ENCODE results near the gene TNS2. TPM values are rescaled to one million over a fixed set of nuclear protein-coding genes. Genes with fewer than 3 reads are reported as not detected.
"Not testable (repeated sequence)": the region's sequence is repeated elsewhere in the genome, so short reads cannot be mapped to it uniquely, and the experiment has no call there.

Gene TNS2
- total and polyA plus RNA-seq, 2 donors (not counting 1 experiment from before 2014, with no cell fraction given) = 0.60 to 1.3 TPM

GRCh38 chr12:53031616-53032015, 18.2 kb upstream of the TNS2 start:
- POLR2A ChIA-PET = no interaction called here

GRCh38 chr12:53033832-53034231, 16.0 kb upstream of the TNS2 start:
- H3K4me1 Mint-ChIP-seq; H3K27ac ChIP-seq (ENCODE audit: low read length in 2 of 2); H3K4me2 ChIP-seq (replicated peaks; ENCODE audit: low read depth, low read length, poor library complexity, severe bottlenecking); CTCF ChIA-PET; H3K27me3 ChIP-seq (replicated peaks in 1 of 4; ENCODE audit: control extremely low read depth in 1 of 4, control insufficient read depth in 3 of 4, insufficient read depth in 4 of 4, low read length in 3 of 4); H3K4me3 Mint-ChIP-seq; H3K27ac Mint-ChIP-seq; ATAC-seq (ENCODE audit: low read depth); intact Hi-C loops (cut with micrococcal nuclease); H2AFZ ChIP-seq (ENCODE audit: insufficient read depth, low read depth, low read length, poor library complexity, severe bottlenecking); H3K4me3 ChIP-seq (ENCODE audit: control extremely low read depth in 1 of 5, extremely low read depth in 1 of 5, insufficient read depth in 1 of 5, low read depth in 2 of 5, low read length in 4 of 5); H3K9ac ChIP-seq (ENCODE audit: low read length); H3K27me3 Mint-ChIP-seq; H3K79me2 ChIP-seq (ENCODE audit: control insufficient read depth, insufficient read depth, low read length); H3K9me3 ChIP-seq (ENCODE audit: control extremely low read depth in 1 of 3, control insufficient read depth in 2 of 3, insufficient read depth in 1 of 3, low read length in 2 of 3); H3K9me3 Mint-ChIP-seq (ENCODE audit: insufficient read depth); DNase-seq; H3K4me1 ChIP-seq (ENCODE audit: control insufficient read depth in 2 of 2, insufficient read depth in 2 of 2, low read length in 2 of 2): not testable (repeated sequence)
- H4K20me1 ChIP-seq (ENCODE audit: control insufficient read depth, insufficient read depth, low read length, poor library complexity, severe bottlenecking) = peaks cover 18% of the 10 kb centered on the region
- POLR2A ChIA-PET = interaction anchor here (0.6 kb wide), 1 partner anchor 10 kb away, joined by 3 read pairs; no protein-coding TSS in a partner anchor
- WGBS (ENCODE audit: insufficient coverage) = 95% methylated on average over 8 of the region's 10 CpGs
- H3K36me3 ChIP-seq (replicated peaks in 1 of 2; ENCODE audit: control extremely low read depth in 1 of 2, control insufficient read depth in 1 of 2, extremely low read depth in 1 of 2, insufficient read depth in 2 of 2, low read length in 1 of 2) = peaks cover 21 to 80% of the 10 kb centered on the region in 2 experiments

More at GRCh38 chr12:53031616-53032015, 18.2 kb upstream of the TNS2 start:
- TF ChIP-seq EZH2 (IDR thresholded peaks at IDR 0.05; ENCODE audit: borderline replicate concordance, insufficient read depth, low read depth, low read length, poor library complexity, severe bottlenecking) (no peak), CTCF (IDR thresholded peaks at IDR 0.05) (no peak)
- Mint-ChIP-seq H3K4me3 (no peak overlapping the region), H3K27me3 (no peaks in the 10 kb centered on the region), H3K9me3 (ENCODE audit: insufficient read depth) (no peaks in the 10 kb centered on the region), H3K27ac (no peak overlapping the region), H3K4me1 (no peaks in the 10 kb centered on the region)
- Histone ChIP-seq H3K27ac (ENCODE audit: low read length in 2 of 2) (no peak overlapping the region), H3K9ac (ENCODE audit: low read length) (no peak overlapping the region), H3K79me2 (ENCODE audit: control insufficient read depth, insufficient read depth, low read length) (peaks cover 6% of the 10 kb centered on the region), H2AFZ (ENCODE audit: insufficient read depth, low read depth, low read length, poor library complexity, severe bottlenecking) (no peak overlapping the region), H4K20me1 (ENCODE audit: control insufficient read depth, insufficient read depth, low read length, poor library complexity, severe bottlenecking) (peaks cover 20% of the 10 kb centered on the region), H3K4me1 (ENCODE audit: control insufficient read depth in 2 of 2, insufficient read depth in 2 of 2, low read length in 2 of 2) (no peaks in the 10 kb centered on the region), H3K9me3 (ENCODE audit: control extremely low read depth in 1 of 3, control insufficient read depth in 2 of 3, insufficient read depth in 1 of 3, low read length in 2 of 3) (no peaks in the 10 kb centered on the region), H3K27me3 (replicated peaks in 1 of 4; ENCODE audit: control extremely low read depth in 1 of 4, control insufficient read depth in 3 of 4, insufficient read depth in 4 of 4, low read length in 3 of 4) (no peaks in the 10 kb centered on the region), H3K4me2 (replicated peaks; ENCODE audit: low read depth, low read length, poor library complexity, severe bottlenecking) (no peak overlapping the region), H3K36me3 (replicated peaks in 1 of 2; ENCODE audit: control extremely low read depth in 1 of 2, control insufficient read depth in 1 of 2, extremely low read depth in 1 of 2, insufficient read depth in 2 of 2, low read length in 1 of 2) (peaks cover 19 to 78% of the 10 kb centered on the region in 2 experiments), H3K4me3 (ENCODE audit: control extremely low read depth in 1 of 5, extremely low read depth in 1 of 5, insufficient read depth in 1 of 5, low read depth in 2 of 5, low read length in 4 of 5) (no peak overlapping the region)
- no peak for DNase-seq
- no peak for ATAC-seq (ENCODE audit: low read depth)
- CTCF ChIA-PET = interaction anchor here (0.8 kb wide), 1 partner anchor 12 kb away, joined by 3 read pairs; no protein-coding TSS in a partner anchor
- WGBS (ENCODE audit: insufficient coverage) = no CpG with 5 or more reads among the region's 3 CpGs
- intact Hi-C loops (cut with micrococcal nuclease) = no loop called here
